Activated CD8-positive, alpha-beta memory T cell treated with anti-CD3 and anti-CD28 coated beads, Interleukin-2, amount 10 ng/mL, durations not matched to agents 7 days and 5 days (primary cell): ENCODE measurements around the gene CFD. TPM values are rescaled to one million over a fixed set of nuclear protein-coding genes. Genes with fewer than 3 reads are reported as not detected.

Source experiments
- ATAC-seq: fragments of 150-1000 bp; cut with Tn5 transposase; one replicate; pipeline ENCODE4 v1.10.0; 2021; ENCODE audit warnings: moderate library complexity
- CTCF ChIA-PET: fragments of 350-600 bp; sonication (Branson Sonifier 250); formaldehyde crosslinking; loops from one replicate; lab custom pipeline; 2021; ENCODE audit warnings: antibody characterized with exemption; lab: Charles Lee
- DNase-seq: peaks from one replicate; pipeline ENCODE4 v3.0.0-alpha.2; 2020
- H3K27ac Mint-ChIP-seq: one replicate; pipeline ENCODE4 v1.8.0; 2021; ENCODE audit warnings: mild to moderate bottlenecking, mixed read lengths
- H3K27me3 Mint-ChIP-seq: one replicate; pipeline ENCODE4 v1.8.0; 2021; ENCODE audit warnings: mixed read lengths
- H3K36me3 Mint-ChIP-seq: one replicate; pipeline ENCODE4 v1.8.0; 2021; ENCODE audit warnings: mild to moderate bottlenecking, mixed read lengths
- H3K4me1 Mint-ChIP-seq: one replicate; pipeline ENCODE4 v1.8.0; 2021; ENCODE audit warnings: mixed read lengths
- H3K4me3 Mint-ChIP-seq: one replicate; pipeline ENCODE4 v1.8.0; 2021; ENCODE audit warnings: mild to moderate bottlenecking, moderate library complexity, mixed read lengths
- H3K9me3 Mint-ChIP-seq: one replicate; pipeline ENCODE4 v1.8.0; 2022; ENCODE audit warnings: low read depth, mixed read lengths
- microRNA-seq: library from miRNA; unstranded; fragments of <30 nt; microRNA quantifications from one replicate; pipeline ENCODE4 v1.2.0, GENCODE V29; 2022
- total RNA-seq, 2 experiments: library from RNA; stranded (reverse); gene quantifications; one replicate each; pipeline ENCODE4 v1.2.3, GENCODE V29; 2021

Gene CFD
- total RNA-seq, 2 experiments from 2014 or later = 0.66 to 1.5 TPM

- H3K36me3 Mint-ChIP-seq = peaks cover 4% of the 10 kb centered on the region
- H3K4me3 Mint-ChIP-seq = peak overlapping the region; percentile 55
- peaks cover 46% of the 10 kb centered on the region for H3K4me1 Mint-ChIP-seq
- no peaks in the 10 kb centered on the region for H3K27me3 Mint-ChIP-seq
- ATAC-seq (no peak), DNase-seq (no peak)
- peak overlapping the region; percentile 46 for H3K27ac Mint-ChIP-seq
- no peaks in the 10 kb centered on the region for H3K9me3 Mint-ChIP-seq
- CTCF ChIA-PET = interaction anchor here (1.0 to 7.8 kb wide), 2 partner anchors 9 to 47 kb away, joined by 3 to 57 read pairs; no protein-coding TSS in a partner anchor
Measured at GRCh38 chr19:911197-912033, 52.0 kb downstream of the CFD start.

GRCh38 chr19:912181-913079 lies 53.0 kb downstream of the CFD start:
- CTCF ChIA-PET = interaction anchor here (4.4 kb wide), 1 partner anchor 49 kb away, joined by 38 read pairs; no protein-coding TSS in a partner anchor
- Mint-ChIP-seq H3K27me3 (no peaks in the 10 kb centered on the region), H3K27ac (peak overlapping the region; percentile 83), H3K4me1 (peaks cover 38% of the 10 kb centered on the region), H3K9me3 (no peaks in the 10 kb centered on the region), H3K36me3 (peaks cover 2% of the 10 kb centered on the region), H3K4me3 (peak overlapping the region; percentile 78)
- no peak for ATAC-seq
- DNase-seq = peak; percentile 59

Small RNA genes lying within 50 kb of the gene (microRNA-seq; reads per million reads assigned to microRNA genes)
- gene MIR3187 = 70.2 reads per million, percentile 63 among the genes with 10 or more reads in this experiment

Other genes with a start within 250 kb of the CFD start
- gene POLRMT, start 226.1 kb upstream of the CFD start, total RNA-seq = 10 to 100 TPM; 65.0 to 68.1 TPM
- not detected for gene FGF22, start 219.8 kb upstream of the CFD start, total RNA-seq
- 10 to 100 TPM; 76.9 to 83.0 TPM for gene RNF126, start 196.4 kb upstream of the CFD start, total RNA-seq
- gene FSTL3, start 183.3 kb upstream of the CFD start, total RNA-seq = 1 to 10 TPM; 2.2 to 3.1 TPM
- under 1 TPM in 1 of 2 experiments, not detected in 1; 0.59 TPM for gene PRSS57, start 164.2 kb upstream of the CFD start, total RNA-seq
- gene PALM, start 150.7 kb upstream of the CFD start, total RNA-seq = not detected
- not detected for gene MISP, start 108.6 kb upstream of the CFD start, total RNA-seq
- gene PTBP1, start 62.2 kb upstream of the CFD start, total RNA-seq = 100 to 1,000 TPM; 481 to 631 TPM
- gene PLPPR3, start 37.7 kb upstream of the CFD start, total RNA-seq = not detected
- not detected for gene AZU1, start 31.8 kb upstream of the CFD start, total RNA-seq
- not detected for gene PRTN3, start 18.7 kb upstream of the CFD start, total RNA-seq
- not detected for gene ELANE, start 7.4 kb upstream of the CFD start, total RNA-seq
- 10 to 100 TPM; 47.7 to 70.6 TPM for gene MED16, start 33.5 kb downstream of the CFD start, total RNA-seq
- not detected for gene RNU6-9, start 33.8 kb downstream of the CFD start, total RNA-seq
- 10 to 100 TPM; 63.7 to 73.7 TPM for gene R3HDM4, start 53.6 kb downstream of the CFD start, total RNA-seq
- 1 to 10 TPM in 1 of 2 experiments, under 1 TPM in 1; 0.66 to 1.1 TPM for gene KISS1R, start 57.7 kb downstream of the CFD start, total RNA-seq
- 10 to 100 TPM; 30.6 to 35.9 TPM for gene ARID3A, start 66.4 kb downstream of the CFD start, total RNA-seq
- gene WDR18, start 124.7 kb downstream of the CFD start, total RNA-seq = 10 to 100 TPM; 64.5 to 87.9 TPM
- not detected for gene GRIN3B, start 140.8 kb downstream of the CFD start, total RNA-seq
- gene TMEM259, start 161.5 kb downstream of the CFD start, total RNA-seq = 100 to 1,000 TPM; 172 to 212 TPM
- gene RNU6-2, start 161.9 kb downstream of the CFD start, total RNA-seq = not detected
- 100 to 1,000 TPM; 295 to 296 TPM for gene CNN2, start 166.9 kb downstream of the CFD start, total RNA-seq
- 10 to 100 TPM; 62.7 to 72.9 TPM for gene ABCA7, start 180.4 kb downstream of the CFD start, total RNA-seq
- 100 to 1,000 TPM; 361 to 481 TPM for gene ARHGAP45, start 207.5 kb downstream of the CFD start, total RNA-seq
- 100 to 1,000 TPM; 173 to 206 TPM for gene POLR2E, start 235.7 kb downstream of the CFD start, total RNA-seq
- gene GPX4, start 244.3 kb downstream of the CFD start, total RNA-seq = 100 to 1,000 TPM; 143 to 217 TPM